HCT116 (cell line): ENCODE results near the gene AMOTL1. TPM values are rescaled to one million over a fixed set of nuclear protein-coding genes. Genes with fewer than 3 reads are reported as not detected.

Experiments
- ATAC-seq: fragments of 200-7000 bp; cut with Tn5 transposase; 2 replicates; pipeline ENCODE4 v1.9.1; 2020; ENCODE audit warnings: mild to moderate bottlenecking, moderate library complexity
- BruUV-seq: library from RNA; stranded (reverse); fragments of 400-500 nt; replicated peaks from 2 replicates; lab custom pipeline; 2021; lab: Mats Ljungman, UMichigan
- CTCF ChIA-PET: fragments of 300-600 bp; sonication (Branson Sonifier 250); formaldehyde crosslinking; loops from one replicate; lab custom pipeline; 2021; ENCODE audit warnings: antibody characterized with exemption; lab: Charles Lee
- POLR2A ChIA-PET: fragments of 300-600, 350-600 bp; sonication (Branson Sonifier 250); formaldehyde crosslinking; loops from one replicate; lab custom pipeline; 2021; ENCODE audit warnings: antibody characterized with exemption; lab: Charles Lee
- RAD21 ChIA-PET, 2 experiments: fragments of 300-600 bp; sonication (Branson Sonifier 250); formaldehyde crosslinking; loops; one replicate each; lab custom pipeline; 2023; ENCODE audit warnings: low total read pairs in 2 of 2; ENCODE audit not compliant: uncharacterized antibody in 2 of 2, unreplicated experiment in 2 of 2, low non-redundant PET in 1 of 2; lab: Charles Lee
- DNase-seq: peaks from one replicate; pipeline ENCODE4 v3.0.0-alpha.2; 2010; ENCODE audit warnings: low read depth, low spot score
- H2AFZ ChIP-seq: fragments of 200-600 bp; shearing (Covaris generic), sonication (generic); 2 replicates; pipeline ENCODE4 v1.6.1; 2017; ENCODE audit warnings: low read depth, mixed run types, mixed read lengths, antibody characterized with exemption, low read length; ENCODE audit not compliant: poor library complexity, severe bottlenecking
- H3K27ac ChIP-seq: 2 replicates; pipeline ENCODE4 v1.5.1; 2012; ENCODE audit warnings: low read depth, low read length
- H3K27me3 ChIP-seq: fragments of 200-600 bp; sonication (generic); 2 replicates; pipeline ENCODE4 v1.6.1; 2016; ENCODE audit warnings: mixed run types, low read length, mixed read lengths; ENCODE audit not compliant: insufficient read depth
- H3K36me3 ChIP-seq, 2 experiments: fragments of 200-500 bp in 1 of 2; fragments of 200-600 bp in 1 of 2; sonication (Bioruptor generic) in 1 of 2; sonication (generic) in 1 of 2; 2 replicates each; pipeline versions ENCODE4 v1.5.1 to v1.6.1; 2014 to 2016; ENCODE audit warnings: low read length in 2 of 2, inconsistent platforms in 1 of 2, mixed read lengths in 1 of 2, mixed run types in 1 of 2; ENCODE audit not compliant: insufficient read depth in 2 of 2, control insufficient read depth in 1 of 2
- H3K4me1 ChIP-seq, 2 experiments: fragments of 200-600 bp in 1 of 2; sonication (generic) in 1 of 2; 2 replicates each; pipeline versions ENCODE4 v1.5.1 to v1.6.1; 2012 to 2017; ENCODE audit warnings: low read length in 2 of 2, inconsistent platforms in 1 of 2, mild to moderate bottlenecking in 1 of 2, mixed read lengths in 1 of 2, mixed run types in 1 of 2, moderate library complexity in 1 of 2; ENCODE audit not compliant: insufficient read depth in 2 of 2, control insufficient read depth in 1 of 2
- H3K4me2 ChIP-seq: fragments of 200-600 bp; sonication (generic); 2 replicates; pipeline ENCODE4 v1.6.1; 2017; ENCODE audit warnings: mixed run types, low read length, mixed read lengths
- H3K4me3 ChIP-seq, 2 experiments: fragments of 200-600 bp in 1 of 2; sonication (generic) in 1 of 2; replicated peaks in 1 of 2; 2 replicates each; pipeline ENCODE4 v1.5.1; 2011 to 2016; ENCODE audit warnings: low read length in 2 of 2, control low read depth in 1 of 2, low read depth in 1 of 2, mild to moderate bottlenecking in 1 of 2, mixed read lengths in 1 of 2, mixed run types in 1 of 2
- H3K79me2 ChIP-seq: fragments of 200-600 bp; sonication (generic); 2 replicates; pipeline ENCODE4 v1.6.1; 2017; ENCODE audit warnings: mild to moderate bottlenecking, mixed run types, low read length, moderate library complexity, mixed read lengths; ENCODE audit not compliant: insufficient read depth
- H3K9ac ChIP-seq: fragments of 200-600 bp; sonication (generic); 2 replicates; pipeline ENCODE4 v1.6.1; 2016; ENCODE audit warnings: low read length, mixed read lengths
- H3K9me2 ChIP-seq: fragments of 200-600 bp; sonication (generic), shearing (Covaris generic); 2 replicates; pipeline ENCODE4 v1.6.1; 2017; ENCODE audit warnings: mixed run types, mild to moderate bottlenecking, moderate library complexity; ENCODE audit not compliant: insufficient read depth
- H3K9me3 ChIP-seq, 2 experiments: fragments of 200-500 bp in 1 of 2; fragments of 200-600 bp in 1 of 2; sonication (Bioruptor generic) in 1 of 2; sonication (generic) in 1 of 2; 2 replicates each; pipeline ENCODE4 v1.6.1; 2014 to 2017; ENCODE audit warnings: low read length in 2 of 2, mixed read lengths in 2 of 2, inconsistent platforms in 1 of 2, low read depth in 1 of 2, mild to moderate bottlenecking in 1 of 2, mixed run types in 1 of 2, moderate library complexity in 1 of 2; ENCODE audit not compliant: control insufficient read depth in 1 of 2, insufficient read depth in 1 of 2
- H4K20me1 ChIP-seq: fragments of 200-600 bp; sonication (generic), shearing (Covaris generic); 2 replicates; pipeline ENCODE4 v1.6.1; 2017; ENCODE audit warnings: mixed run types, mild to moderate bottlenecking, moderate library complexity; ENCODE audit not compliant: insufficient read depth
- ATF3 ChIP-seq: IDR thresholded peaks from 2 replicates; pipeline ENCODE4 v1.6.1; 2012
- CBX3 ChIP-seq: IDR thresholded peaks from 2 replicates; pipeline ENCODE4 v1.6.1; 2012; ENCODE audit warnings: low read depth
- CEBPB ChIP-seq: IDR thresholded peaks from 2 replicates; pipeline ENCODE4 v1.6.1; 2012; ENCODE audit warnings: low read depth
- CTCF ChIP-seq, 3 experiments: fragments of 200-600 bp in 1 of 3; sonication (generic) in 1 of 3; IDR thresholded peaks in 2 of 3; conservative IDR thresholded peaks in 1 of 3; 2 replicates each; pipeline ENCODE4 v1.5.1; 2012 to 2017; ENCODE audit warnings: low read depth in 2 of 3, low read length in 2 of 3, antibody characterized with exemption in 1 of 3, borderline replicate concordance in 1 of 3, control low read depth in 1 of 3, mild to moderate bottlenecking in 1 of 3, mixed read lengths in 1 of 3, mixed run types in 1 of 3, moderate library complexity in 1 of 3; ENCODE audit not compliant: insufficient read depth in 1 of 3
- EZH2 ChIP-seq: fragments of 200-600 bp; sonication (generic); IDR thresholded peaks from 2 replicates; pipeline ENCODE4 v1.6.1; 2017; ENCODE audit warnings: antibody characterized with exemption, mixed run types
- EZH2phosphoT487 ChIP-seq: fragments of 200-600 bp; IDR thresholded peaks from 2 replicates; pipeline ENCODE4 v1.6.1; 2018; ENCODE audit warnings: antibody characterized with exemption, borderline replicate concordance
- FOSL1 ChIP-seq: IDR thresholded peaks from 2 replicates; pipeline ENCODE4 v1.6.1; 2012; ENCODE audit warnings: low read depth
- POLR2A ChIP-seq: IDR thresholded peaks from 2 replicates; pipeline ENCODE4 v1.7.0; 2011; ENCODE audit warnings: borderline replicate concordance; ENCODE audit not compliant: insufficient read depth, insufficient read length; ENCODE audit errors: extremely low read depth
- RAD21 ChIP-seq: IDR thresholded peaks from 2 replicates; pipeline ENCODE4 v1.6.1; 2012; ENCODE audit warnings: low read depth, mild to moderate bottlenecking
- SIN3A ChIP-seq: IDR thresholded peaks from 2 replicates; pipeline ENCODE4 v1.6.1; 2012; ENCODE audit warnings: low read depth
- SP1 ChIP-seq: IDR thresholded peaks from 2 replicates; pipeline ENCODE4 v1.6.1; 2012; ENCODE audit warnings: low read depth
- SRF ChIP-seq: IDR thresholded peaks from 2 replicates; pipeline ENCODE4 v1.6.1; 2012; ENCODE audit warnings: low read depth
- TCF7L2 ChIP-seq: IDR thresholded peaks from 2 replicates; pipeline ENCODE4 v1.7.0; 2011; ENCODE audit warnings: borderline replicate concordance, inconsistent platforms; ENCODE audit not compliant: insufficient read depth, insufficient read length; ENCODE audit errors: extremely low read depth
- YY1 ChIP-seq: IDR thresholded peaks from 2 replicates; pipeline ENCODE4 v1.6.1; 2011; ENCODE audit warnings: low read length, low read depth, moderate library complexity, mild to moderate bottlenecking; ENCODE audit not compliant: insufficient replicate concordance; ENCODE audit errors: extremely low read depth
- ZFX ChIP-seq: fragments of 450-650 bp; IDR thresholded peaks from 2 replicates; pipeline ENCODE4 v1.6.1; 2017
- intact Hi-C: fragments of 100-400 bp; cut with micrococcal nuclease; formaldehyde crosslinking; loops from 2 replicates; pipeline ENCODE4 v1.10.0; 2022
- total RNA-seq: library from RNA; stranded (reverse); gene quantifications from one replicate; pipeline ENCODE4 v1.2.1, GENCODE V29; 2021; ENCODE audit not compliant: unreplicated experiment

The AMOTL1 gene
- total RNA-seq, 1 experiment from 2014 or later: 27.6 TPM

GRCh38 chr11:94754335-94754734 lies 13.8 kb upstream of the AMOTL1 start:
- Histone ChIP-seq H3K9ac (no peak overlapping the region), H3K79me2 (no peaks in the 10 kb centered on the region), H3K4me1 (no peaks in the 10 kb centered on the region; a peak in 1 of 4 replicates), H3K9me3 (no peaks in the 10 kb centered on the region), H3K4me2 (no peak overlapping the region), H3K9me2 (no peaks in the 10 kb centered on the region), H3K4me3 (no peak overlapping the region), H3K27me3 (no peaks in the 10 kb centered on the region), H4K20me1 (no peaks in the 10 kb centered on the region), H2AFZ (no peak overlapping the region), H3K36me3 (no peaks in the 10 kb centered on the region), H3K27ac (no peak overlapping the region)
- RAD21 ChIA-PET: no interaction called here
- intact Hi-C loops: no loop called here
- no TSS peak for BruUV-seq
- TF ChIP-seq SRF (no peak), YY1 (no peak), EZH2 (no peak), ZFX (no peak), TCF7L2 (no peak), EZH2phosphoT487 (no peak), RAD21 (no peak), FOSL1 (no peak), CTCF (IDR thresholded peaks at IDR 0.05 in 2 of 3, conservative IDR thresholded peaks at IDR 0.05 in 1 of 3; ENCODE audit: borderline replicate concordance in 1 of 3, insufficient read depth in 1 of 3, low read depth in 2 of 3, low read length in 2 of 3) (no peak), SP1 (no peak), CBX3 (no peak), POLR2A (no peak), SIN3A (no peak), CEBPB (no peak), ATF3 (no peak)
- ATAC-seq: no peak
- POLR2A ChIA-PET: no interaction called here
- DNase-seq: no peak
- CTCF ChIA-PET: interaction anchor here (2.2 kb wide), 1 partner anchor 131 kb away, joined by 6 read pairs; no protein-coding TSS in a partner anchor
